ENCODE measurements around the gene CREB3L4. TPM values are rescaled to one million over a fixed set of nuclear protein-coding genes. Genes with fewer than 3 reads are reported as not detected.

CREB3L4 gene
- total RNA-seq, 2 experiments from 2014 or later = 2.9 to 3.9 TPM

DNA sequence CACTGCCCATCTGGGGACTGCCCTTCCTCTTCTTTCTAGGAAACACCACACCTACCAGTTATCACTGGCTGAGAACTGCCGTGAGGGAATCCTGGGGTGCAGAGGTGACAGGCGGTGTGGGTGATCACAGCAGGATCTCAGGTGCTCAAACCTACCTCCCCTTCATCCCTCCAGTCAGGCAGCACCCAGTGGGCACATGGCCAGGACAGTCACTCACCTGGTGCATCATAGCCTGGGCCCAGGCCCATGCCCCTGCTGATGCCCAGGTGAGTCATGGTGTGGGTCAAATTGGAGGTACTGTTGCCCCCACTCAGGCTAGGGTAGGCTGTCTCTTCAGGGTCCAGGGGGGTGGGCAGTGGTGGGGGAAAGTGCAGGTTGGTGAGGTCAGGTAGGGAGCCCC lies 15.9 kb upstream of the CREB3L4 start:
- Mint-ChIP-seq H3K9me3 (no peaks in the 10 kb centered on the region), H3K36me3 (ENCODE audit: low read depth) (peaks cover 71% of the 10 kb centered on the region), H3K4me3 (no peak overlapping the region), H3K27ac (no peak overlapping the region), H3K4me1 (ENCODE audit: low read depth) (peaks cover 38% of the 10 kb centered on the region), H3K27me3 (no peaks in the 10 kb centered on the region)
- no peak for DNase-seq
- Histone ChIP-seq H3K9me3 (ENCODE audit: control insufficient read depth in 1 of 2, insufficient read depth in 1 of 2, low read length in 2 of 2) (no peaks in the 10 kb centered on the region), H3K4me3 (ENCODE audit: low read length) (no peak overlapping the region), H3K27ac (ENCODE audit: low read depth in 1 of 2, low read length in 2 of 2) (peak overlapping the region in 1 of 2 donors; percentile 31), H3K4me1 (ENCODE audit: insufficient read depth, low read length) (peaks cover 45% of the 10 kb centered on the region), H3K27me3 (ENCODE audit: control insufficient read depth in 1 of 2, insufficient read depth in 2 of 2, low read length in 2 of 2) (no peaks in the 10 kb centered on the region), H3K36me3 (ENCODE audit: insufficient read depth, low read length) (peaks cover 74% of the 10 kb centered on the region)
- no peak for TF ChIP-seq CTCF (IDR thresholded peaks at IDR 0.05)
- CTCF ChIA-PET = no interaction called here
- intact Hi-C loops (cut with DNase I, micrococcal nuclease) = no loop called here
- no peak for ATAC-seq (ENCODE audit: poor library complexity)
- POLR2A ChIA-PET = no interaction called here

DNA sequence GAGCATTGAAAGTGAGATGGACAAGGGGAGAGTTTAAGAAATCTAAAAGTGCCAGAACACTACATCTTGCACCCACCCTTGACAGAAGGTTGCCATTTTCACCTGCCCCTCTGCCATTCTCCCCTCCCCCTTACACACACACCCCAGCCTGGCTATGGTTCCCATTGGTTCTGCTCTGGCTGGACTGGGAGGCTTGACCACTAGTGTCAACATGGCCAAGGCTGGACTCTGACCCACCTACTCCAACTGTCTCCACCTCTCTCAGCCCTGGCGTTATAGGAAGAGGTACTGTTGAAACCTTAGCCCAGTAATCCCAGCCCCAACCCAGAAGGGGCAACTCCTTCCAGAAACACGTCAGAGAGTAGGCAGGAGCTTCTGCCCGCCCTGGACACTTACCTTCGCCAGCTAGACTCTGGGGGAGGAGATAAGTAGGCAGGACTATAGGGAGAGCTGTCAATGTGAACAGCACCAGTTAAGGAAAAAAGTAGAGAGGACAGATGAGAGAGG lies 13.8 kb upstream of the CREB3L4 start:
- peaks cover 72% of the 10 kb centered on the region for H3K36me3 Mint-ChIP-seq (ENCODE audit: low read depth)
- no peak for DNase-seq
- no peaks in the 10 kb centered on the region for H3K9me3 Mint-ChIP-seq
- no peaks in the 10 kb centered on the region for H3K9me3 ChIP-seq (ENCODE audit: control insufficient read depth in 1 of 2, insufficient read depth in 1 of 2, low read length in 2 of 2)
- peak overlapping the region; percentile 66 for H3K27ac Mint-ChIP-seq
- peaks cover 60% of the 10 kb centered on the region for H3K36me3 ChIP-seq (ENCODE audit: insufficient read depth, low read length)
- no peak overlapping the region for H3K4me3 ChIP-seq (ENCODE audit: low read length)
- H3K4me1 Mint-ChIP-seq (ENCODE audit: low read depth) = peaks cover 53% of the 10 kb centered on the region
- CTCF ChIA-PET = no interaction called here
- H3K4me3 Mint-ChIP-seq = peak overlapping the region; percentile 74
- ATAC-seq (ENCODE audit: poor library complexity) = no peak
- POLR2A ChIA-PET = interaction anchor here (1.2 to 1.5 kb wide), 4 partner anchors 12 to 40 kb away, joined by 3 to 8 read pairs (median 4); partner anchors contain the start of genes CREB3L4 and JTB
- no peak for TF ChIP-seq CTCF (IDR thresholded peaks at IDR 0.05)
- no peaks in the 10 kb centered on the region for H3K27me3 ChIP-seq (ENCODE audit: control insufficient read depth in 1 of 2, insufficient read depth in 2 of 2, low read length in 2 of 2)
- H3K27ac ChIP-seq (ENCODE audit: low read depth in 1 of 2, low read length in 2 of 2) = peak overlapping the region in 1 of 2 donors; percentile 14
- intact Hi-C loops (cut with DNase I, micrococcal nuclease) = no loop called here
- no peaks in the 10 kb centered on the region for H3K27me3 Mint-ChIP-seq
- H3K4me1 ChIP-seq (ENCODE audit: insufficient read depth, low read length) = peaks cover 51% of the 10 kb centered on the region

- H3K27ac ChIP-seq (ENCODE audit: low read depth in 1 of 2, low read length in 2 of 2) = peak overlapping the region in 1 of 2 donors; percentile 14
These were observed 12.9 kb upstream of the CREB3L4 start for GRCh38 chr1:153954826-153955225.

More at GRCh38 chr1:153954826-153955225, 12.9 kb upstream of the CREB3L4 start:
- Histone ChIP-seq H3K27me3 (ENCODE audit: control insufficient read depth in 1 of 2, insufficient read depth in 2 of 2, low read length in 2 of 2) (no peaks in the 10 kb centered on the region), H3K36me3 (ENCODE audit: insufficient read depth, low read length) (peaks cover 51% of the 10 kb centered on the region), H3K4me3 (ENCODE audit: low read length) (no peak overlapping the region), H3K4me1 (ENCODE audit: insufficient read depth, low read length) (peaks cover 55% of the 10 kb centered on the region), H3K9me3 (ENCODE audit: control insufficient read depth in 1 of 2, insufficient read depth in 1 of 2, low read length in 2 of 2) (no peaks in the 10 kb centered on the region)
- ATAC-seq (ENCODE audit: poor library complexity) (no peak), DNase-seq (no peak)
- no peaks in the 10 kb centered on the region for H3K9me3 Mint-ChIP-seq
- H3K36me3 Mint-ChIP-seq (ENCODE audit: low read depth) = peaks cover 67% of the 10 kb centered on the region
- H3K27me3 Mint-ChIP-seq = no peaks in the 10 kb centered on the region
- peak overlapping the region; percentile 74 for H3K4me3 Mint-ChIP-seq
- H3K27ac Mint-ChIP-seq = peak overlapping the region; percentile 89
- H3K4me1 Mint-ChIP-seq (ENCODE audit: low read depth) = peaks cover 53% of the 10 kb centered on the region
- CTCF ChIA-PET = interaction anchor here (1.7 kb wide), 1 partner anchor 8 kb away, joined by 4 read pairs; the partner anchor contains the start of gene DENND4B
- intact Hi-C loops (cut with DNase I, micrococcal nuclease) = loop anchor here in 1 of 2 experiments (5.0 kb wide), 1 partner anchor 33 kb away; the partner anchor contains the start of gene GATAD2B
- TF ChIP-seq CTCF (IDR thresholded peaks at IDR 0.05) = no peak
- POLR2A ChIA-PET = interaction anchor here (0.6 to 1.2 kb wide), 2 partner anchors 8 to 39 kb away, joined by 3 to 4 read pairs; partner anchors contain the start of gene SLC39A1

All from CD4-positive, alpha-beta T cell (primary cell).